ENCODE measurements around the gene APBA2. TPM values are rescaled to one million over a fixed set of nuclear protein-coding genes. Genes with fewer than 3 reads are reported as not detected.

Gene APBA2
- total RNA-seq, 6 donors from 2014 or later, result 3.2 to 7.9 (median 6.0) TPM

DNA sequence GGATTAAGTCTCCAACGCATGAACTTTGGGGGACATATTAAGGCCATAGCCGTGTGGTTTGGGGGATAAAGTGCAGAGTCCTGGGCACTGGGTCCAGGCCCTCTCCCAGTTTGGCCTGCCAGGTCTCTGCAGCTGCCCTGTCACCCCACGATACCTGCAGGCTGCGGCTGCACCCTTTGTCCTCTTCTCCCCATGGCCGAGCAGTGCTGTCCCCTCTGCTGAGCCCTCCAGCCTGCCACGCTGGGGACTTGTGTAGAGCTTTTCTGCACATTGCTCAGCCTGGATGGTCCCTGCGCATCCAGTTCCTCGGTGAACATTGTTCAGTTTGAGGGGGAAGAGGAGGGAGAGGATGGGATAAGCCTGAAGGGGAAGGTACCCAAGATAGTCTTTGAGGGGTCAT, 167.2 kb downstream of the APBA2 start:
- Histone ChIP-seq H3K27ac (no peak overlapping the region), H3K4me3 (no peak overlapping the region), H3K27me3 (no peaks in the 10 kb centered on the region), H3K9me3 (peaks cover 0 to 3% (median 0%) of the 10 kb centered on the region in 4 donors), H3K4me1 (no peaks in the 10 kb centered on the region), H3K36me3 (no peaks in the 10 kb centered on the region)
- ATAC-seq (ENCODE audit: low FRiP score in 2 of 2) (no peak), DNase-seq (no peak)
- WGBS, 2 donors, result 90 to 95% methylated on average over 8 of the region's 8 CpGs
- TF ChIP-seq POLR2AphosphoS5 (IDR thresholded peaks at IDR 0.05), result no peak
- TF ChIP-seq POLR2A (IDR thresholded peaks at IDR 0.05), result no peak
- TF ChIP-seq EP300 (IDR thresholded peaks at IDR 0.05), result no peak
- TF ChIP-seq, protein P1, sequence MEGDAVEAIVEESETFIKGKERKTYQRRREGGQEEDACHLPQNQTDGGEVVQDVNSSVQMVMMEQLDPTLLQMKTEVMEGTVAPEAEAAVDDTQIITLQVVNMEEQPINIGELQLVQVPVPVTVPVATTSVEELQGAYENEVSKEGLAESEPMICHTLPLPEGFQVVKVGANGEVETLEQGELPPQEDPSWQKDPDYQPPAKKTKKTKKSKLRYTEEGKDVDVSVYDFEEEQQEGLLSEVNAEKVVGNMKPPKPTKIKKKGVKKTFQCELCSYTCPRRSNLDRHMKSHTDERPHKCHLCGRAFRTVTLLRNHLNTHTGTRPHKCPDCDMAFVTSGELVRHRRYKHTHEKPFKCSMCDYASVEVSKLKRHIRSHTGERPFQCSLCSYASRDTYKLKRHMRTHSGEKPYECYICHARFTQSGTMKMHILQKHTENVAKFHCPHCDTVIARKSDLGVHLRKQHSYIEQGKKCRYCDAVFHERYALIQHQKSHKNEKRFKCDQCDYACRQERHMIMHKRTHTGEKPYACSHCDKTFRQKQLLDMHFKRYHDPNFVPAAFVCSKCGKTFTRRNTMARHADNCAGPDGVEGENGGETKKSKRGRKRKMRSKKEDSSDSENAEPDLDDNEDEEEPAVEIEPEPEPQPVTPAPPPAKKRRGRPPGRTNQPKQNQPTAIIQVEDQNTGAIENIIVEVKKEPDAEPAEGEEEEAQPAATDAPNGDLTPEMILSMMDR (IDR thresholded peaks at IDR 0.05), result no peak

DNA sequence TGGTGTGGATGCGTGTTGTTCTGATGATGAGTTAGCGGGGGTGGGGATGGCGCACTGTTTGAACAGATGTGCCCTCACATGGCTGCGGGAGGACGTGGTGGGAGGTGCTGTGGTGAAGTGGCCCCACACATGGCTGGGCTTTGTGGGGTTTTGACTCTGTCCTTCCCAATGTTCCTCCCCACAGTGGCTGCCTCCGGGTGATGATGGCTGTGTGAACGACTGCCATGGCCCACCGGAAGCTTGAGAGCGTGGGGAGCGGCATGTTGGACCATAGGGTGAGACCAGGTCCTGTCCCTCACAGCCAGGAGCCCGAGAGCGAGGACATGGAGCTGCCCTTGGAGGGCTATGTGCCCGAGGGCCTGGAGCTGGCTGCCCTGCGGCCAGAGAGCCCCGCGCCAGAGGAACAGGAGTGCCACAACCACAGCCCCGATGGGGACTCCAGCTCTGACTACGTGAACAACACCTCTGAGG, 167.9 kb downstream of the APBA2 start:
- ATAC-seq (ENCODE audit: low FRiP score in 2 of 2) (no peak), DNase-seq (peak in 1 of 2 donors; percentile 49)
- peaks cover 0 to 3% (median 0%) of the 10 kb centered on the region in 4 donors for H3K9me3 ChIP-seq
- H3K27ac ChIP-seq, result no peak overlapping the region
- no peak overlapping the region for H3K4me3 ChIP-seq
- WGBS, 2 donors, result 91 to 93% methylated on average over 10 to 18 of the region's 18 CpGs
- H3K4me1 ChIP-seq, result no peaks in the 10 kb centered on the region
- no peaks in the 10 kb centered on the region for H3K27me3 ChIP-seq
- TF ChIP-seq POLR2AphosphoS5 (IDR thresholded peaks at IDR 0.05), result no peak
- TF ChIP-seq POLR2A (IDR thresholded peaks at IDR 0.05), result no peak
- no peak for TF ChIP-seq EP300 (IDR thresholded peaks at IDR 0.05)
- TF ChIP-seq, protein P1 (IDR thresholded peaks at IDR 0.05), result no peak
- no peaks in the 10 kb centered on the region for H3K36me3 ChIP-seq

DNA sequence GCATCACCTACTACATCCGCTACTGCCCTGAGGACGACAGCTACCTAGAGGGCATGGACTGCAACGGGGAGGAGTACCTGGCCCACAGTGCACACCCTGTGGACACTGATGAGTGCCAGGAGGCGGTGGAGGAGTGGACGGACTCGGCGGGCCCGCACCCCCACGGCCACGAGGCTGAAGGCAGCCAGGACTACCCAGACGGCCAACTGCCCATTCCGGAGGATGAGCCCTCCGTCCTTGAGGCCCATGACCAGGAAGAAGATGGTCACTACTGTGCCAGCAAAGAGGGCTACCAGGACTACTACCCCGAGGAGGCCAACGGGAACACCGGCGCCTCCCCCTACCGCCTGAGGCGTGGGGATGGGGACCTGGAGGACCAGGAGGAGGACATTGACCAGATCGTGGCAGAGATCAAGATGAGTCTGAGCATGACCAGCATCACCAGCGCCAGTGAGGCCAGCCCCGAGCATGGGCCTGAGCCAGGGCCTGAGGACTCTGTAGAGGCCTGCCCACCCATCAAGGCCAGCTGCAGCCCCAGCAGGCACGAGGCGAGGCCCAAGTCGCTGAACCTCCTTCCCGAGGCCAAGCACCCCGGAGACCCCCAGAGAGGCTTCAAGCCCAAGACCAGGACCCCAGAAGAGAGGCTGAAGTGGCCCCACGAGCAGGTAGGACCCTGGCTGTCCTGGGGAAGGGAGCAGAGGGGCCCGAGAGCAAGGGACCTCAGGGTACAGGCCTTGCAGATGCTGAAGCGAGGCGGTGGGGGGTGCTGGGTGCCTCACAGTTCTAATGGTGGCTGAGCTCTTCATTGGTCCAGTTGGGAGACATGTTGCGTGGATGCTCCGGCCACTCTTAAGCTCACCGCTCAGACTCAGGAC, 168.6 kb downstream of the APBA2 start:
- no peaks in the 10 kb centered on the region for H3K27me3 ChIP-seq
- no peak overlapping the region for H3K27ac ChIP-seq
- peak in 1 of 2 donors; percentile 8 for ATAC-seq (ENCODE audit: low FRiP score in 2 of 2)
- peaks cover 0 to 3% (median 0%) of the 10 kb centered on the region in 4 donors for H3K9me3 ChIP-seq
- H3K4me3 ChIP-seq, result no peak overlapping the region
- no peaks in the 10 kb centered on the region for H3K4me1 ChIP-seq
- WGBS, 2 donors, result 93 to 99% methylated on average over 14 to 32 of the region's 34 CpGs
- peak in 1 of 2 donors; percentile 72 for DNase-seq
- H3K36me3 ChIP-seq, result no peaks in the 10 kb centered on the region
- TF ChIP-seq, protein P1 (IDR thresholded peaks at IDR 0.05), result no peak
- TF ChIP-seq POLR2A (IDR thresholded peaks at IDR 0.05) (no peak), POLR2AphosphoS5 (IDR thresholded peaks at IDR 0.05) (no peak), EP300 (IDR thresholded peaks at IDR 0.05) (no peak)

DNA sequence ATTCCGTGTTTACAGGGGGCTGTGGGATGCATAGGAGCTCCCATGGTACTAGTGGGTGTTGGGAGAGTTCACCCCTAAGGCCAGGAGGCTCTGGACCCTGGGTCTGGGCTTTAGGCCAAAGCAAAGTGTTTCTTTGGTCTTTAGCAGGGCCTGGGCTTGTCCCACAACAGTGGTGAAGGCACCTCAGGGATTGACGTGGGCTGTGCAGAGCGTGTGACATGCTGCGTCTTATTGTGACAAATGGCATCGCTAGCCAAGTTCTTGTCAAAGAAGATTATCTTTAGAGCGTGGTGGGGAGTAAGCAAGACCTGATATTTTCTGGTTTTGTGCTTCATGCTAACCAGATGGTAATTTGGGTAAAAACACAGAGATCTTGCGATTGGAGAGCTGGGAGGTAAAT, 170.1 kb downstream of the APBA2 start:
- H3K9me3 ChIP-seq, result peaks cover 0 to 3% (median 0%) of the 10 kb centered on the region in 4 donors
- H3K36me3 ChIP-seq, result no peaks in the 10 kb centered on the region
- no peak overlapping the region for H3K27ac ChIP-seq
- no peak overlapping the region for H3K4me3 ChIP-seq
- no peak for ATAC-seq (ENCODE audit: low FRiP score in 2 of 2)
- H3K27me3 ChIP-seq, result no peaks in the 10 kb centered on the region
- WGBS, 2 donors, result 82 to 88% methylated on average over 7 of the region's 7 CpGs
- no peaks in the 10 kb centered on the region for H3K4me1 ChIP-seq
- DNase-seq, result no peak
- TF ChIP-seq POLR2A (IDR thresholded peaks at IDR 0.05) (no peak), EP300 (IDR thresholded peaks at IDR 0.05) (no peak), POLR2AphosphoS5 (IDR thresholded peaks at IDR 0.05) (no peak)

DNA sequence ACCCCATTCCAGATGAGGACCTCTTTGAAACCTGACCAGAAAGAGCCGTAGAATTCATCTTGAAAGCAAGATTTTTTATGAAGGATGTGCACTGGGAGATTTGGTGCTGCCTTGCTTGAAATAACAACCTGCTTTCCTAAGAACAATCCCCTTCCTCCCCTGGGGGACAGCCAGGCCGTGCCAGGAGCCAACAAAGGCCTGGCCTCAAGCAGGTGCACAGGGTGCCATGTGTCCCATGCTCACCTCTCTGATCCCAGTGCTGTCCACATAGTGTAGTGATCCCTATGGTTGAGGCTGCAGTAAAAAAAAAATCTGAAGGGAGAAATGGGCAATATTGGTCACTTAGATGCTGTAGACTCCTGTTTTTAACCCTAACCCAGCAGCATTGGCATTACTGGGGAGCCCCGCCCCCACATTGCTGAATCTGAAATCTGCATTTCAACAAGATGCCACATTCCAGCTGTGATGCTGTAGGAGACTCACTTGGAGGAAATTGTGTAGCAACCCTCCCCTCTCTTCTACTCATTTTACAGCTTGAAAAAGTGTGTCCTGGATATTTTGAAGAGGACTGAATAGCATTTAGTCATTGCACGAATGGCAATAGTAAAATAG, 171.2 kb downstream of the APBA2 start:
- no peak for ATAC-seq (ENCODE audit: low FRiP score in 2 of 2)
- no peak for TF ChIP-seq EP300 (IDR thresholded peaks at IDR 0.05)
- TF ChIP-seq POLR2AphosphoS5 (IDR thresholded peaks at IDR 0.05), result no peak
- no peak for TF ChIP-seq POLR2A (IDR thresholded peaks at IDR 0.05)
- TF ChIP-seq, protein P1 (IDR thresholded peaks at IDR 0.05), result no peak
- H3K4me1 ChIP-seq, result no peaks in the 10 kb centered on the region
- 68 to 70% methylated on average over 4 of the region's 4 CpGs for WGBS, 2 donors
- no peaks in the 10 kb centered on the region for H3K36me3 ChIP-seq
- peaks cover 0 to 3% (median 0%) of the 10 kb centered on the region in 4 donors for H3K9me3 ChIP-seq
- DNase-seq, result no peak
- no peaks in the 10 kb centered on the region for H3K27me3 ChIP-seq
- no peak overlapping the region for H3K4me3 ChIP-seq
- no peak overlapping the region for H3K27ac ChIP-seq

Measured in upper lobe of left lung (tissue), 6 donors.